ENCODE measurements around the gene CALHM4. TPM values are rescaled to one million over a fixed set of nuclear protein-coding genes. Genes with fewer than 3 reads are reported as not detected.

CALHM4 gene
- total RNA-seq, 2 experiments from 2014 or later: not detected

DNA sequence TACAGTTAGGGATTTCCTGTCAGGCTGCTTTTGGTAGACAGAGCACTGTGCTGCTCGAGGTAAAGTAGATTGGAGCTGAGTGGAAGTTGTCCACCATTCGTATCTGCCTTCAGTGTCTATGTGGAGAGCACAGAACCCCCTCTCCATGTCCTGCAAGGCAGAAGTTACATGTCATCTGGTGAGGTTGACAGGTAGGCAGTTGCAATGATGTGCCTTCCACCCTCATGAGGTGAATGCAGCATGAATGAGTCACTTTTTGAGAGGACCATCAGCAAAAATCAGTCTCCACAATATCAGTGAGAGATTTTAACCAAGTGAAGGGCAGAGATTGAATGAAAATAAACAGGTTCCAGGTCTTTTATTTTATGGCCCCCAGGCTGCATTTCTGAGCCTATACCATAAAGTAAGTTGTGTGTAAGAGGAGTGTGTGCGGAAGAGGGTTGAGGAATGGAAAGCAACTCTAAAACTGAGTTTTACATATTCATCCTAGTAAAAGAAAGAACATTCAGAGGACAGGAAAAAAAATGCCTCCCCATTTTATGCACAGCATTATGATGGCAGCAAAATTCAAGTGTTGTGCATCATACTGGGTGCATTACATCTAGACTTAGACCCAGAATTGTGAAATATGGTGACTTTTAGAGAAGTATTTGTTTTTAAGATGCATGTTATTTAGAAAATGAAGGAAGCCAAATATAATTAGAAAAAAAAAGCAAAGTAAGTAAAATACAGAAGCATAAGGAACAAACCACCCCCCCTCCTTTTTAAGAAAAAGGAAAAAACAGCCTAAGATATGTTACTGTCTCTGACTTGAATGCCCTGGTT, 23.9 kb upstream of the CALHM4 start:
- H3K36me3 Mint-ChIP-seq: no peaks in the 10 kb centered on the region
- H3K27ac Mint-ChIP-seq: no peak overlapping the region
- ATAC-seq (ENCODE audit: low read depth): no peak
- no peak for DNase-seq
- no peak overlapping the region for H3K4me3 Mint-ChIP-seq
- H3K27me3 Mint-ChIP-seq: peaks cover 50% of the 10 kb centered on the region
- H3K4me1 Mint-ChIP-seq: no peaks in the 10 kb centered on the region
- POLR2A ChIA-PET: no interaction called here
- no peaks in the 10 kb centered on the region for H3K9me3 Mint-ChIP-seq

DNA sequence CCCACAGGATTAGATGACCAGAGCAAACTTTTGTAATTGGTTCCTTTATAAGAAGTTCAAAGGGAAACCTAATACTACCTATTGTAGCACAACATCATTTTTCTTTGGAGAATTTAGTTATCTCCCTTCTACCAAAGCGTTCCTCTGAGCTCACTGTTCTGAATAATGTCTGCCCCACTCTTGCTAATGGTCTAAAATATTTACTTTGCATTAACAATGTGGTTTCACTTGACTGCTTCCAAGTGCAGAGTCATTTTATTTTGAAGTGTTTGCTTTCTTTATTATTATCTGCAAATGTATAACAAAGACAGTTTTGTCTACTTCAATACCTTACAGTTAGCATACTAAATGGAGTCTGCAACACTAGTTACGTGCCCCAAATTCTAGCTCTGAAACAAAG, 23.1 kb upstream of the CALHM4 start:
- Mint-ChIP-seq H3K36me3 (no peaks in the 10 kb centered on the region), H3K4me3 (no peak overlapping the region), H3K9me3 (no peaks in the 10 kb centered on the region), H3K4me1 (no peaks in the 10 kb centered on the region), H3K27me3 (peaks cover 53% of the 10 kb centered on the region), H3K27ac (no peak overlapping the region)
- DNase-seq (no peak), ATAC-seq (ENCODE audit: low read depth) (no peak)
- POLR2A ChIA-PET: no interaction called here

DNA sequence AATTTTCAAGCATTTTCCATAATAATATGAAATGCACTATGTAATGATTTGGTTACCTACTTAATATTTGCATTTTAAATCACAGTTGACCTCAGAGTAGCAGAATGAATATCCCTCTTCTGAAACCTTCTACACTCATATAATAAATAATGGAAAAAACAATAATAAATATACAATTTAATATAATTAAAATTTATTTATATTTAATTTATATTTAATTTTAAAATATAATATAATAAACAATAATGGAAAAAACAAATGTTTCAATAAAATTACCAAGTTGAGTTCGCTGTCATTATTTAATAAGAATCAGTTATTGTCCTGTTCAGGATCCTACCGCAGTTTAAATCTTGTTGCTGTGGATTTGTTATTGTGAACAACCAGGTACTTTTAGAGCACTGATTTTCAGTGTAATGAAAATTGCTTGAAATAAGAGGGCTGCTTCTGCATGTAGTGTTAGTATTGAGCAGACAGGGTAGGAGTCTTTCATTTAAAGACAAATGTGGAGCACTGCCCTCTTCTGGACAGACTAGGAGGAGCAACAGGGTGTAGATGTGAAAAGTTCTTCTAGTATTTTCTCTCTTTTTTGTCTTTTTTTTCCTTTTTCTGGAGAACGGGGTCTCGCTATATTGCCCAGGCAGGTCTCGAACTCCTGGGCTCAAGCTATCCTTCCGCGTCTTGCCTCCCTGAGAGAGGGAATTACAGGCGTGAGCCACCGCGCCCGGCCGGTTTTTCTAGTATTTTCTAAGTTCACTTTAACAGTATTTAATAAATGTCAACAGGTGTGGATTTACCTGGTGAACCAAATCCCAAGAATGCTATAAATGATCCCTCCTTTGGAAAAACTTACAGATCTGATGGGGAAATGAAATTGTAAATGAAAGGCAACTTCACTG, 21.6 kb upstream of the CALHM4 start:
- H3K27ac Mint-ChIP-seq: no peak overlapping the region
- ATAC-seq (ENCODE audit: low read depth): peak; percentile 89
- peaks cover 51% of the 10 kb centered on the region for H3K27me3 Mint-ChIP-seq
- no peak for DNase-seq
- peaks cover 2% of the 10 kb centered on the region for H3K4me1 Mint-ChIP-seq
- no peaks in the 10 kb centered on the region for H3K9me3 Mint-ChIP-seq
- POLR2A ChIA-PET: no interaction called here
- no peak overlapping the region for H3K4me3 Mint-ChIP-seq
- no peaks in the 10 kb centered on the region for H3K36me3 Mint-ChIP-seq

DNA sequence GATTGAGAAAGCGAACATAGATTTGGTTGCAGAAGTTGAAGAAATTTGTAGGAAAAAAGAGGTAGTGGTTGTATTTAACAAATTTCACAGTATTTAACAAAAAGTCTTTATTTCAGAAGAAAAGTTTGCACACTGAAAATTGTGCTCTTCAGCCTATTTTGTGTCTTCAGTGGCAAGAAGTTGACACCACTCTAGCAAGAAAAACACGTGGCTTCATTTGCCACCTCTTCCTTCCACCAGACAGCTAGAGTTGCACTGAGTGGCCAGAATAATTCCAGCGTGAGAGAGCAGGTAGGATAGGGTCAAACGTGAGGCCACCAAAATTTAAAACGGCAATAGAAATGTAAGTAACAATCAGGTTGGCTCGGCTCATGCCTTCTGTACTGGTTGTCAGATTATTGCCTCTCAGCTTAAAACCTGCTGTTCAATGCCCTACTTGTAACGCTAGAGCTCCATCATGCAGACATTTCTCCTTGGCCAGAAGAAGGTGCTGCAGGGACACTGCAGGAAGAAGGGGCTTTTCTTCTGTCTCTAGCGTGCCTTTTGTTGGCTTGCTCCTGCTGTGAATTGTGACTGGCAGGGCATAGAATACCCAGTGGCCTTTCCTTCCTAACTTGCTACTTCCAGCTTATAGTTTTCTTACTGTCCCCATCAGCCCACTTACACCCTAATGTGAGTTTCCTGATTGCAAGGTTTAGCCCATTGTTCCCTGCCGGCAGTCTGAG, 20.2 kb upstream of the CALHM4 start:
- no peaks in the 10 kb centered on the region for H3K36me3 Mint-ChIP-seq
- peaks cover 47% of the 10 kb centered on the region for H3K27me3 Mint-ChIP-seq
- H3K4me3 Mint-ChIP-seq: no peak overlapping the region
- H3K27ac Mint-ChIP-seq: no peak overlapping the region
- no peaks in the 10 kb centered on the region for H3K9me3 Mint-ChIP-seq
- POLR2A ChIA-PET: no interaction called here
- no peak for ATAC-seq (ENCODE audit: low read depth)
- DNase-seq: no peak
- H3K4me1 Mint-ChIP-seq: peaks cover 2% of the 10 kb centered on the region

DNA sequence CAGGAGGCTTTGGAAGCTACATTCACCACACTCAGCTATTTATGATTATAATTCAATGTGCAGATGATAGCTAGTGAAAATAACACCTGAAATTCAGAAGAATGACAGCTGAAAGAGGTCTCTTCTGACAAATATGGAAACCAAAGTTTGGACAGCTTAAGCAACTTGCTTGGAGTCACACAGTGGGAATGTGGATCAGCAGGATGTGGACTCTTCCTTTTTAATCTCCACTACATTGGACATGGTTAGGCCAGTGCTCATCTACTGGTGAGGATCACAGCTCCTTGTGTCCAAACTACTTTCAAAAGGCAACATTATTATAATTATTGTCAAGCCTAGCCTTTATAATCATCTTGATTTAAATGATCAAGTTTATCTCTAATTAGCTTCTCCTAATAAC, 18.4 kb upstream of the CALHM4 start:
- Mint-ChIP-seq H3K9me3 (no peaks in the 10 kb centered on the region), H3K27me3 (peaks cover 37% of the 10 kb centered on the region), H3K27ac (no peak overlapping the region), H3K4me3 (no peak overlapping the region), H3K36me3 (no peaks in the 10 kb centered on the region), H3K4me1 (peaks cover 2% of the 10 kb centered on the region)
- DNase-seq (no peak), ATAC-seq (ENCODE audit: low read depth) (no peak)
- POLR2A ChIA-PET: no interaction called here

DNA sequence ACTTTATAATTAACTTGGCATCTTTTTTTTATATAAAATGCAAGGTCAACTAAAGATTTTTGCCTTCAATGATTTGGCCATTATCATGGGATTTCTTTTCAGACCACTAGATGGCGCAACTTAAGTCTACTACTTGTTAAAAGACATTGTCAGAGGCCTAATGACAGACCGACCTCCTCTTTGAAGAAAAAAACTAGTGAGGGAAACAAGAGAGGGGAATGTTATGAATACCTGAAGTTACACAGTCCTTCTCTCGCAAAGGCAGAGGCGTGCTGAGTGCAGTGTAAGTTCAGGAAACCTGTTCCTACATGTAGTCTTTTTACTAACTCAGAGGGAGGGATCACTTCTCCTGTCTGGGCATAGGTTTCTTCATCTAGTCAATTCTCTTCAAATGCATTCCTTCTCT, 17.3 kb upstream of the CALHM4 start:
- Mint-ChIP-seq H3K4me3 (no peak overlapping the region), H3K9me3 (no peaks in the 10 kb centered on the region), H3K27me3 (peaks cover 37% of the 10 kb centered on the region), H3K36me3 (no peaks in the 10 kb centered on the region), H3K4me1 (peaks cover 2% of the 10 kb centered on the region), H3K27ac (no peak overlapping the region)
- POLR2A ChIA-PET: no interaction called here
- ATAC-seq (ENCODE audit: low read depth) (no peak), DNase-seq (no peak)

DNA sequence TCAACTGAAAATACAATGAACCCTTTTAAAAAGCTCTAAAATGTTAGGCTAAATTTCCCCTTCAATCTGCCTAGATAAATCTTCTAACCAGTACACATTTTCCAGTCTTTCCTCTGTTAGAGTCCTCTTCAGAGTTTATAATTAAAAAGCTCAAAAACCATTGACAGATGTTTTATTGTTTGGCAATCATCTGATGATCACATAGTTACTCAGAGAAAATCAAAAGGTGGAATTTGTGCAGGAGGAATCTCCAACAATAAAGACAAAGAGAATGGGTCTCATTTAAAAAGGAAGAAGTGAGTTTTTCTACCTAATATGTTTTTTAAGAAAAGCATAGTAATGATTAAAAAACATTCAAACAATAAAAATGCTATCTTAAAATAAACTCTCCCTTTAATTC, 11.1 kb upstream of the CALHM4 start:
- H3K9me3 Mint-ChIP-seq: no peaks in the 10 kb centered on the region
- ATAC-seq (ENCODE audit: low read depth) (no peak), DNase-seq (no peak)
- no peak overlapping the region for H3K27ac Mint-ChIP-seq
- no peaks in the 10 kb centered on the region for H3K4me1 Mint-ChIP-seq
- peaks cover 45% of the 10 kb centered on the region for H3K27me3 Mint-ChIP-seq
- H3K36me3 Mint-ChIP-seq: no peaks in the 10 kb centered on the region
- no peak overlapping the region for H3K4me3 Mint-ChIP-seq
- POLR2A ChIA-PET: no interaction called here

DNA sequence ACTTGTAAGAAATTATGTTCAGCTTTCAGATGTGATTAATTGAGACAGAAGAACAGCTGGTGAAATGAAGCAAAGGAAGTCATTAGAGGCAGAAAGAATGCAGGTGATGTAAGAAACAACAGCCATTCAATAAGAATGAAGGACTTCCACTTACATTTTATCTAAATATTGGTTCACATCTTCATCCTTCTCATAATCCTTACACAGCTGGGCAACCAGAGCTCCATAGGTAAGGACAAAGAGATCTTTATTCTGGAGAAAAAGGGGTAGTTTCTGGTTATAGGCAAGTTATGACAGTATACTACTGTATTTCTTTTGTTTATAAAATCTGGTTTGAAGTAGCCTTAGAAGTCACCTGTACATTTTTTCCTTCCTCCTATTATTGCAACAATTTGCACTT, 10.4 kb upstream of the CALHM4 start:
- Mint-ChIP-seq H3K9me3 (no peaks in the 10 kb centered on the region), H3K27me3 (peaks cover 45% of the 10 kb centered on the region), H3K27ac (no peak overlapping the region)

DNA sequence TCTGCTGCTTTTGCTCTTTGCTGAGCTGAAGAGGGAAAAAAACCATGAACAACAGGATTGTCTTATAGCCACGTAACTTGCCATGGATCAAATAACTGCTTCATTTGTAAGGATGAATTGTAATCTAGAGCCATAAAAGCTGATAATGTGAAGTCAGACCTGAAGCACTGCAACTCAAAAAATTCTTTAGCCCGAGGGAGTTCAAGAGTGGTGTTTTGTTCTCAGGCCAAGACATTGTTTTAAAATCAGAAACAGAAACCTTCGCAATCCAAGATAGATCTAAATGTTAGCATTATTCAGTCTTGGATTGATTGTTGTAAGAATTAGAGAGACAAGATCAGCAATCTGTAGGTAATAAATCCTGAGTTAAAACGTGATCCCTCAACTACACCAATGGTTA, 7.9 kb upstream of the CALHM4 start, which contains the start of gene TRAPPC3L:
TRAPPC3L (minus strand) TSS at position 34 of the 400 bp plus-strand sequence. CDS start 170 bp downstream, outside the sequence.
- peaks cover 38% of the 10 kb centered on the region for H3K27me3 Mint-ChIP-seq
- no peaks in the 10 kb centered on the region for H3K9me3 Mint-ChIP-seq
- ATAC-seq (ENCODE audit: low read depth): no peak
- H3K36me3 Mint-ChIP-seq: no peaks in the 10 kb centered on the region
- POLR2A ChIA-PET: no interaction called here
- no peak for DNase-seq
- no peak within 1 kb of the TSS for H3K27ac Mint-ChIP-seq
- H3K4me1 Mint-ChIP-seq: no peaks in the 10 kb centered on the region
- H3K4me3 Mint-ChIP-seq: no peak within 1 kb of the TSS

More for the DNA sequence above, 10.4 kb upstream of the CALHM4 start:
- no peaks in the 10 kb centered on the region for H3K4me1 Mint-ChIP-seq
- POLR2A ChIA-PET: no interaction called here
- no peak overlapping the region for H3K4me3 Mint-ChIP-seq
- ATAC-seq (ENCODE audit: low read depth) (no peak), DNase-seq (no peak)
- H3K36me3 Mint-ChIP-seq: no peaks in the 10 kb centered on the region

DNA sequence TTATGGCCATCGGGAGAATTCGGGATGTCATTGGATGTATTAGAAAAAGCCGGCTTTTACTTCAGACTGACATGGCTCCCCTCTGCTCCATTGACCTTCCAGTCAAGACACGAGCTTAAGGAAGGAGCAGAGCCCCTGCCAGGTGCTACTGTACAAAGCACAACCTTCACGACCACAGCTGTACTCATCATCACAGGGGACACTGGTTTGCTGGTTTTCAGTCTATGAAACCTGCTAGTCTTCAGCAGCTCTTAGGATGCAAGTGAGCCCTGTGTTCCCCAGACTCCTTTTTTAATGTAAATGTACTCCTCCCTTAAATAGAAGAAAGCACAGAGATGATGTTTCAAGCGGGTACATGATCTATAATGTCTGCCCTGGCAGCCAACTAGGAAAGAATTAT, 6.2 kb upstream of the CALHM4 start:
- no peaks in the 10 kb centered on the region for H3K36me3 Mint-ChIP-seq
- no peaks in the 10 kb centered on the region for H3K4me1 Mint-ChIP-seq
- peaks cover 37% of the 10 kb centered on the region for H3K27me3 Mint-ChIP-seq
- ATAC-seq (ENCODE audit: low read depth): no peak
- POLR2A ChIA-PET: no interaction called here
- DNase-seq: no peak
- no peak overlapping the region for H3K27ac Mint-ChIP-seq
- H3K4me3 Mint-ChIP-seq: no peak overlapping the region
- H3K9me3 Mint-ChIP-seq: no peaks in the 10 kb centered on the region

DNA sequence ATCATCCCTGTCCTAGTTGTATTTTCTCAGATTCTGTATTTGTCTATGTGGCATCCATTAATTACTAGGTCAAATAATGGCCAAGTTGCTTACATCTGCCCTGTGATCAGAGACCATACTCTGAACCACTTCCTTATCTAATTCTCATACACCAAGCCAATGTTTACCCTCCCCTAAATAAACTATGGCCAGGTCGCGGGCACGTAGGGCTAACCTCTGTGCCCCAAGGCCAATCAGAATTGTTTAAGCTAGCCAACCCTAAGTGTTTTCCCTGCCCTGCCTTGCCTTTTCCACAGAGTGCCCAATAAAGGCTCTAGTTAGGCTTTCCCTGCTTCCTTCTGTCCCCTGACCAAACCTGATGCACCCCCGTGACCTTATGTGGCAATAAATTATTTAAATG, 2.8 kb upstream of the CALHM4 start:
- Mint-ChIP-seq H3K4me3 (no peak overlapping the region), H3K27me3 (peaks cover 29% of the 10 kb centered on the region), H3K9me3 (no peaks in the 10 kb centered on the region), H3K4me1 (no peaks in the 10 kb centered on the region), H3K27ac (no peak overlapping the region), H3K36me3 (no peaks in the 10 kb centered on the region)
- ATAC-seq (ENCODE audit: low read depth) (no peak), DNase-seq (no peak)
- POLR2A ChIA-PET: no interaction called here

DNA sequence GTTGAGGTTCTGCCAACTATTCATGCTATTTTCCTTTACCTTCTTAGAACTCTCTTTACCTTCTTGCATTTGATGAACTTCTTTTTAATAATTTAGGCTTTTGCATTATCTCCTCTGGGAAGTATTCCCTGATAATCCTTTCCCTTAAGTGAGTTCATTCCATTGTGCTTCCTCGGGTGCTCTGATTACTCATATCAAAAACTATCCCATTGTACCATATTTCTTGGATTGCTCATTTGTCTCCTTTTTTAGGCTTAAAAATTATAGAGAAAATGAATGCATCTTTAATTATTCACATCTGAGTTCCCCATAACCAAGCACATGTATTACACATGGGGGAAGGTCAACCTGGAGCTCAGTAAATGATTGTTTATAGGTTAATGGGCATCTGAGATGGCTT, 2.5 kb downstream of the CALHM4 start:
- no peak for DNase-seq
- H3K27ac Mint-ChIP-seq: no peak overlapping the region
- no peaks in the 10 kb centered on the region for H3K36me3 Mint-ChIP-seq
- no peak for ATAC-seq (ENCODE audit: low read depth)
- no peak overlapping the region for H3K4me3 Mint-ChIP-seq
- POLR2A ChIA-PET: no interaction called here
- H3K4me1 Mint-ChIP-seq: no peaks in the 10 kb centered on the region
- H3K9me3 Mint-ChIP-seq: no peaks in the 10 kb centered on the region
- H3K27me3 Mint-ChIP-seq: peaks cover 21% of the 10 kb centered on the region

DNA sequence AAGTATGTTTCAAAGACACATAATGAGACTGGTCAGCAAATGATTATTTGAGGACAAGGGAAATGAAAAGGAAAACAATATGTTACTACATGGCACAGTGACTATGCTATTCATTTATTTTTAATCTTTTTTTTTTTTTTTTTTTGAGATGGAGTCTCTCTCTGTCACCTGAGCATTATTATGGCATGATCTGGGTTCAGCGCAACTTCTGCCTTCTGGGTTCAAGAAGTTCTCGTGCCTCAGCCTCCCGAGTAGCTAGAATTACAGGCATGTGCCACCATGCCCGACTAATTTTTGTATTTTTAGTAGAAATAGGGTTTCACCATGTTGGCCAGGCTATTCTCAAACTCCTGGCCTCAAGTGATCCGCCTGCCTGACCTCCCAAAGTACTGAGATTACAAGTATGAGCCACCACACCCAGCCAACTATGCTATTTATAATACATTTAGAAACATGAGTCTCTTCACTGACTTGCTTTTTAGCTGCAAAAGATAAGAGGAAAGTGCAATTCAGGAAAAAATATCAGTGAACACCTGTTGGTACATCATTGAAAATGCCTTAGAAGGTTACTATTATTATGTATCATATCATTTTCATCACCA, 3.4 kb downstream of the CALHM4 start:
- peaks cover 19% of the 10 kb centered on the region for H3K27me3 Mint-ChIP-seq
- no peaks in the 10 kb centered on the region for H3K36me3 Mint-ChIP-seq
- no peak for ATAC-seq (ENCODE audit: low read depth)
- no peak overlapping the region for H3K4me3 Mint-ChIP-seq
- POLR2A ChIA-PET: no interaction called here
- H3K4me1 Mint-ChIP-seq: peaks cover 2% of the 10 kb centered on the region
- no peaks in the 10 kb centered on the region for H3K9me3 Mint-ChIP-seq
- no peak for DNase-seq
- H3K27ac Mint-ChIP-seq: no peak overlapping the region

All from activated naive CD8-positive, alpha-beta T cell treated with anti-CD3 and anti-CD28 coated beads, Interleukin-2, amount 10 ng/mL, durations not matched to agents 7 days and 5 days (primary cell).